ENCODE results near the gene NOX5.

The NOX5 gene

GRCh38 chr15:69085325-69086081, 71.0 kb downstream of the NOX5 start:
- DNase-seq: no peak

GRCh38 chr15:69086427-69087204, 72.1 kb downstream of the NOX5 start:
- no peak for DNase-seq

- DNase-seq: no peak
These were observed 73.0 kb downstream of the NOX5 start for GRCh38 chr15:69087366-69087976.

- no peak for DNase-seq
These were observed 73.9 kb downstream of the NOX5 start for GRCh38 chr15:69088300-69088965.

- DNase-seq: no peak
These were observed 74.8 kb downstream of the NOX5 start for GRCh38 chr15:69089258-69089657.

GRCh38 chr15:69090197-69090948, 75.9 kb downstream of the NOX5 start:
- peak; percentile 31 for DNase-seq

- DNase-seq: no peak
These were observed 77.2 kb downstream of the NOX5 start for GRCh38 chr15:69091654-69092053.

GRCh38 chr15:69092159-69092558, 77.7 kb downstream of the NOX5 start:
- DNase-seq: peak; percentile 33

- no peak for DNase-seq
These were observed 78.6 kb downstream of the NOX5 start for GRCh38 chr15:69093127-69093526.

GRCh38 chr15:69093614-69094013, 79.1 kb downstream of the NOX5 start:
- DNase-seq: no peak

- no peak for DNase-seq
These were observed 79.8 kb downstream of the NOX5 start for GRCh38 chr15:69094124-69094921.

GRCh38 chr15:69095274-69095673, 80.8 kb downstream of the NOX5 start:
- no peak for DNase-seq

GRCh38 chr15:69096196-69096595, 81.7 kb downstream of the NOX5 start:
- no peak for DNase-seq

- no peak for DNase-seq
These were observed 82.1 kb downstream of the NOX5 start for GRCh38 chr15:69096626-69097025.

- DNase-seq: peak; percentile 92
These were observed 84.3 kb downstream of the NOX5 start for GRCh38 chr15:69098771-69099170.

- DNase-seq: no peak
These were observed 85.4 kb downstream of the NOX5 start for GRCh38 chr15:69099941-69100340.

GRCh38 chr15:69100821-69101220, 86.3 kb downstream of the NOX5 start:
- no peak for DNase-seq

GRCh38 chr15:69104050-69104750, 89.7 kb downstream of the NOX5 start:
- DNase-seq: peak; percentile 96

GRCh38 chr15:69105451-69105985, 91.0 kb downstream of the NOX5 start:
- no peak for DNase-seq

GRCh38 chr15:69107025-69107620, 92.6 kb downstream of the NOX5 start:
- DNase-seq: no peak

All from NCI-H1105 treated with DMSO at 0.1 percent for 48 hours (cell line).